ENCODE results near the gene ERBB2.
"Not testable (repeated sequence)": the region's sequence is repeated elsewhere in the genome, so short reads cannot be mapped to it uniquely, and the experiment has no call there.

ERBB2 gene

DNA sequence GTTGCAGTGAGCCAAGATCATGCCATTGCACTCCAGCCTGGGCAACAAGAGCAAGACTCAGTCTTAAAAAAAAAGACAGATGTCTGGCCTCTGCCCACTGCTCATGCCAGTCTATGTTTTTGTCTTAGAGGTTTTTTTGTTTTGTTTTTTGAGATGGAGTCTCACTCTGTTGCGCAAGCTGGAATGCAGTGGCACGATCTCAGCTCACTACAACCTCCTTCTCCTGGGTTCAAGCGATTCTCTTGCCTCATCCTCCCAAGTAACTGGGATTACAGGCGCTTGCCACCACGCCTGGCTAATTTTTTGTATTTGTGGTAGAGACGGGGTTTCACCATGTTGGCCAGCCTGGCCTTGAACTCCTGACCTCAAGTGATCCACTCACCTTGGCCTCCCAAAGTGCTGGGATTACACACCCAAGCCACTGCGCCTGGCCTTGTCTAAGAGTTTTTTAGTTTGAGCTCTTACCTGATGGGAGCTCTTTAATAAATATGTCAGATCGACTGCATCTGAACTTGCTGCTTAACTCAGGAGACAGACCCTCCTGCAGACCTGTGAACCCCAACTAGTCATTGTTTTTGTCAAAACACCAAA, 48.7 kb downstream of the ERBB2 start:
- not testable (repeated sequence) for DNase-seq

DNA sequence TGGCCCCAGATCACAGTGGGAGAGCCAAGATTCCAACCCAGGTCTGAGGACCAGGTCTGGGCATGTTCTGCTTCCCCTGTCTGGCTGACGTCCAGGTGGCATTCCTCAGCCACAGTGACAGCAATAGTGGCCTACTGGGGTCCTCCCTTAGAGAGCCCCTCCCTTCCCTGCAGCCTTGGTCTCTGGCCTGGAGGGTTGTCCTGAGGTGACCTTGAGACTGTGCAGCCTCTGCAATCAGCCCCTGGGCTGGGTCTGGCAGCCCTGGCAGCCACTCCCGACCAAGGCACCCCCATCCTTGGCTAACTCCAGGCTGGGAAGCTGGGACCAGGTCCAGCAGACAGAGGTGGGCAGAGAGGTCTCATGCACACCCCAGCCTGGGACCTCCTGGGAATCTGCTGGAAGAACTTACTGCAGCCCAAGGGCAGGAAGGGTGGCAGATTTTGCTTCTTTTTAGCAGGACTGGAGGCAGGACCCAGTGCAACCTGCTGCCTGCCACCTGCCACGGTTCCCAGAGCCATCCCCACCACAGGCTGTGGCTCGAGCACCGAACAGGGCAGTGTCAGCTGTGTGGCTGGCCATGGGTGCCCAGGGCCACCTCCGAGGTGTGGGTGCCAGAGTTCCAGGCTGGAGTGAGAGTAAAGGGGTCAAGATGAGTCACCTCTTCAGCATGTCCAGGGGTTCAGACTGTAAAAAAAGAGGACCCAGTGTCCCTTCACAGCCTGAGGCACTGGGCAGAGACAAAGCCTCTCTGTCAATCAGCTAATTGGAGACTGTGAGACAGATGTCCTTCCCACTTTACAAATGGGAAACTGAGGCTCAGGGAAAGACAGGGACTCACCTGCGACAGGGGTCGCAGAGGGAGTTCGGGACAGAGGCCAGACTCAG, 50.5 kb downstream of the ERBB2 start:
- peak; percentile 24 for DNase-seq

DNA sequence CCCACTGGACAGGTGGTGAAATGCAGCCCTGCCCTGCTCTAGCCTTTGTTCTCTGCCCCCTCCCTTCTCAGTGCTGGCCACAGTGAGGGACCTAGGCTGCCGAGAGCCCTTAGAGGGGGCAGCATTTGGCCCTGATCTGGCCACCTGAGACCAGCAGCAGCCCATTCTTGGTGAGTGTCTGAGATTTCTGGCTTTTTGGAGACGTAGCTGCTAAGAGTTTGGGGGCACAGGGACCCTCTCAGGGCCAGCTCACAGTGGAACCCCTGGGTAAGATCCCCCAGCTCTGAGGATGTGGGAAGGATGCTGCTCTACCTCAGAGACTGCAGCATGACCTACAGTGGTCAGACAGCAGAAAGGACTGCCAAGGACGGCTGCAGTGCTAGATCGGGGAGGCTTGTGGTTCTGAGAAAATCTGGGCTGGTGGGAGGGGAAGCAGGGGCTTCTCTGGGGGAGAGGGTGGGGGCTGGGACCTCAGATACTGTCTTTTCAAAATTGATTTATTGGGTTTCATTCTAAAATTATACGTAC, 51.2 kb downstream of the ERBB2 start:
- DNase-seq = no peak

DNA sequence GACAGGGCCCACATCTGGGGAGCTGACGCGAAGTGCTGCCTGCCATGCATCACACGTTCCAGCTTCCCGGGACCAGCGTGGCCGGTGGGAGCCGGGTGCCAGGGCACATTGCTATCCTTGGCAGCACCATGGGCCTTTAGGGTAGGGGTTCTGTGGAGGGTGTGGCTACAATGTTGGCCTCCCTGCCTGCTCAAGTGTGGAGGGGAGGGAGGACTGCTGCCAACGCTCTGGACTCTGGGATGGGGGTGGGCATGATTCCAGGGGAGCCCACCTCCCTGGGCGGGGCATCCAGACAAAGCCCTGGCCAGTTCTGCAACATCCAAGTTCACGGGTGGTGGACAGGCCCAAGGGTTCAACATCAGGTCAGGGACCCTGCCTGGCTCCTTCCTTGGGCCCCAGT, 51.8 kb downstream of the ERBB2 start:
- DNase-seq = no peak

DNA sequence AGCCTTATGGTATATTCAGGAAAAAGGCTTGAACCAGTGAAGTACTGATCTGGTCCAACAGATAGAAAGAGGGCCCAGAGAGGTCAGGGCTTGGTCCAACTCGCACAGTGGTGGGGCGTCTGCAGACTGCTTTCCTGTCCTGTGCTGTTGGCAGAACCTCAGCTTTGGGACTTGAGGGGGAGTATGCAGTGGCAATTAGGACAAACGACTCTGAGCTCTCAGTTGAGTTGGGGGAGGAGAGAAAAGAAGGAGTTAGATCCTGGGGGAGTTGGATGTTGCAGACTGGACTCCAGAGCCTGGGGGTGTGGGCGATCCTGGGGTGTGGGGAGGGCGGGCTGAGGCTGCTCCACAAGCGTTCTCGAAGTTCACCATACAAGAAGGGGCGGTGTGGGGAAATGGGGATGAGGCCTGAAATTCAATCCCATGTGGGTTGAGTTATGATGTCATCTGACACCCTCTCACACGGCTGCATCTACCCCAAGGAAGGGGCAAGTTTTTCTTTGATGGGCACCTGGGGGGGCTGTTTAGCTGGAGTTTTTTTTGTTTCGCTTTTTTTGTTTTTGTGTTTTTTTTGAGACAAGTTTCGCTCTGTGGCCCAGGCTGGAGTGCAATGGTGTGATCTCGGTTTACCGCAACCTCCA, 52.5 kb downstream of the ERBB2 start:
- no peak for DNase-seq

DNA sequence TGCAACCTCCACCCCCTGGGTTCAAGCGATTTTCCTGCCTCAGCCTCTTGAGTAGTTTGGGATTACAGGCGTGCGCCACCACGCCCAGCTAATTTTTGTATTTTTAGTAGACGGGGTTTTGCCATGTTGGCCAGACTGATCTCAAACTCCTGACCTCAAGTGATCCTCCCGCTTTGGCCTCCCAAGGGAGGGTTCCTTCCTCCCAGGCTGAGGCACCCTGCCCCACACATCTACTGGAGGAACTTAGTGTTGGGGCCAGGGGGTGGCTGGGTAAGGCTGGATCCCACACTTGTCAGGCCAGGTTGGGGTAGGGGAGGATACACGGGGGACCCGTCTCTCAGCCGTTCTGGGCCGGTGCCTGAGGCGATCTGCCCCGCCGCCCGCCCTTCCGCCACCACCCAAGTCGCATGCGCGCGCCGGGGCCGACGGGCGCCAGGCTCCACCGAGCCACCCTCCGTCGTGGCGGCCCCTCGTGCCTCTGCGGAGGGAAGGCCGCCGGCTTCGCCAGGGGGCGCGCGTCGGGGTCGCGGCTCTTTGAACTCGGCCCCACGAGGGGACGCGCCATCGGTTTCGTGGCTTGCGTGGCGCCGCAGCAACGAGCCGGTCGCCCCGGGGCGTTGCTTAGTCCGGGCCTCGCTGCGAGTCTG, 53.8 kb downstream of the ERBB2 start:
- DNase-seq = peak; percentile 58

DNA sequence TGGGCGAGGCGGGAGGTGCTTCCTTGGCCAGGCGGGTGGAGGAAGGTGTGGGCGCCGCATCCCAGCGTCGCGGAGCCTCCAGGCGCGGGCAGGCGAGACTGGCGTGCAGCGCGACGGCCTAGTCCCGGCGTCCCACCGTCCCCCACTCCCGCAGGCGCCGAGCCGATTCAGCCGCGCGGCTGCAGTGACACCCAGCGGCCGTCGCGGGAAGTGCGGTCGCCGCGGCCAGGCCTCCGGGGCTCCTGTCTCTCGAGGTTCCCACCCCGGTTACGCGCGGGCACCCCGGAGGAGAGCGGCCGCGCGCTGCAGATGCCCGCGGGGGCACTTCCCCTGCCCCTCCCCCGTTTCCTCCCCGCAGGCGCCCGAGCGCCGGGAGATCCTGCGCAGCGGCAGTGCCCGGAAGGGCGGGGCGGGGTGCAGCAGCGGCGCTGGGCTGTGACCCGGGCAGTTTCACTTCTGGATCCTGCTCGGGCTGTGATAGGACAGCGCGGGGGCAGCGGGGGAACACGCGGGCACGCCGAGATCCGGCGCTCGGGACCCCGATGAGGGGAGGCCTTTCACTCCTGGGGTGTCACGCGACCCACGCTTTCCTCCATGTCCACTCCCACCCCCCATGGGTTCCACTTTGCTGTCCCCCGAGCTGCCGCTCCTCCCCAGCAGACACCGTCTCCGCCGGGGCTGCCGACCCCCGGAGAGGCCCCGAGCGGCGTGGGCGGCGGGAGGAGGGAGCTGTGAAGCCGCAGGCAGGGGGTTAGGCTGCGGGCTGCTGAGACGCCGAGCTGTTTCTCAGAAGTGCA, 54.5 kb downstream of the ERBB2 start:
- DNase-seq = peak; percentile 74

DNA sequence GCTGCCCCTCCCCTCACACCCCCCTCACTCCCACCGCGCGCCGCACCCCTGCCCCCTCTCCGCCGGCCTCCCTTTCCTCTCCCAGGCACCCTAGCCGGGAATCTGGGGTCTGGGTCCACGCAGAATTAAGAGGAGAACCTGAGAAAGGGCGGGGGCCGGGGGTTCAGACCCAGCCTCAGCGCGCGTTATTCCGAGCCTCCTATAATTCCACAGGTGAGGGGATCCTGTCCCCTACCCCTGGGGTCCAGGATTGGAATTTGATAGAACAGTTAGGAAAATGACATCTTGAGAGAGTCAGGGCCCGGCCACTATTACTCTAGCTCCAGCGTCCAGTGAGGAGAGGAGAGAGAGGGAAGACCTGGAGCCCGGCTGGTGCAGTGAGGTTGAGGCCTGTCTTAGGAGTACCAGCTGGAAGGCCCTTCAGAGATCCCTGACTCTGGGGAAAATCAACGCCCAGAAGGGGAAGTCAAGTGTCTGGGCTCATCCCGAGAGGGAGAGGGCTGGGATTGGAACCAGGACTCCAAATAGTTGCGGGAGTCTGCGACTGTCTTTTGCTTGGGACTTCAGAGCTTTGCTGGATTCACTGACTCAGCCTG, 55.2 kb downstream of the ERBB2 start:
- DNase-seq = no peak

DNA sequence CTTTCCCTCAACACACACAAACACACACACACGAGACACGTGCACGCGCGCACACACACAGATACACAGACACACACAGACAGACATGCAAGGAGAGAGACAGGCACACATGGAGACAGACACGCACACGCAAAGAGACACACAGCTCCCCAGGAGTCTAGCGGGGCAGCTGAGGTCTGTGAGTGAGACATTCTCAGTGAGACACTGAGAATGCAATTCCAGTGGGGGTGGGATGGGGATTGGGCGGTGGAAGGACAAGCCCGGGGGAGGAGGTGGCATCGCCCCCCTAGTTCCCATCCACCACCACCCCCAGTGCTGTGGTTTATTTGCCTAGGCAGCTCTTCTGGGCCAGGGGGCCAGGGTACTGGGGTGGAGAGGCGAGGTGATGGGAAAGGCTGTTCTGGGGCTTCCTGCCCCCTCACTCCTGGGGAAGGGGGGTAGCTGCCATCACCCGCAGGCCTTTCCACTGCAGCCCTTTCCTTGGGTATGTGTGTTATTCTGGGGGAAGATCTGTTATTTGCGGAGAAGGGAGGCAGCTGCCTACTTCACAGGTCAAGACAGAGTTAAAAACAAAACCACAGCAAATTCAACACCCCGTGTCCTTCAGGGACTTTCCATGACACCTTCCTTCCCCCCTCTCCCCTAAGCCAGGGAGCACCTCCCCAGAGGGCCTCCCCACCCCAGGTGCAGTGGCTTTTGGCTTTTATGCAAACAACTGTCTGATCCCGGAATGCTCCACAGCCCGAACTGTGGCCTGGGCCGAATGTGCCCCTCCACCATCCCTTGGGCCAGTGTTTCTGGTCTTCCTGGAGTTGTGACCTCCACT, 55.9 kb downstream of the ERBB2 start:
- no peak for DNase-seq

DNA sequence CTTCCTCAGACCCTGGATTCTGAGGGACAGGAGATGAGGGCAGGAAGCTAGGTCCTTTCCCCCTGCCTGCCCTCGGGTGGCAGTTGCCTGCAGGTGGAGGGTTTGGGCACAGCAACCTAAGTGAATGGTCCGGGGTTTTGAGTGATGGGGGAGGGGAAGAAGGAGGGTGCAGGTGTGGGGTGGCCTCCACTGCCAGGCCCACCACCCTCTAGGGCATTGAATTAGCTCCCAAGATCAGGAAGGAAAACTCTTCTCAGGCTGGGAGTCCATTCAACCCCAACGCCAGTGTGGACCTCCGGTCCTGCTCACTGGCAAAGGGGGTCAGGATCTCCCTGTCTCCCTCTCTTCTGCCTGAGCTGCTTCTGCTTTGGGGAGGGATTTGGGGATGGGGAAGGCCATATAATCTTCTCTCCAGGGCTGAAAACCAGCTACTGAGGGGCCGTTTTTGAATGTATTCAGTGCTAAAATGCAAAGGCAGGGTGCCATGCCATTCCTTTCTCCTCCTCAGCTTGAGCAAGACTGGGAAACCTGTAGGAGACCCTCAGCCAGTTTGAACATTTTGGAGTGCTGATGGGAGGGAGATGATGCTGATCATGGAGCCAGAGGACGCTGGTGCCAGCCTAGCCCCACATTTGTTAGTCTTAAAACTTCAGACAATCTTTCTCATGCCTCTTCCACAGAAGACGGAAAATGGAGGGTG, 56.7 kb downstream of the ERBB2 start:
- no peak for DNase-seq

DNA sequence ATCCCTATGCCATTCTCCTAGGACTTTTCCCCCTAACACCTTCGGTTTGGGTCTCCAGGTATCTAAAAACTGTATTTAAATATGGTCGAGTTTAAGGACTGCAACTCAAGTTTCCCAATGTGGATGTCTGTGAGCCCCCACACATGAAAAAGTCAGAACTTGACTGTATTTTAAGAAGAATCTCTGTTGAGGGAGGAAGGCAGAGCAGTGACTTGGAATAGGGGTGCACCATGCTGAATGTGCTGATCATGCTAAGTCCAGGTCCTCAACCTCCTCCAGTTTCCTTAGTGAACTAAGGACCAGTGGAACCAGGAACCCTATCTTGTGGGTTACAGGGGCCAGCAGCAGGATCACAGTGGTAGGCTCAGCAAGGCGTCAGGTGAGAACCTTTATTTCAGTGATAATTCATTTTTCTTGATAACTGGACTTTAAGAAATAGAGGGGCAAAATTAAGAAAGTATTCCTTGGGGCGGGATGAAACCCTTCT, 57.4 kb downstream of the ERBB2 start:
- no peak for DNase-seq

DNA sequence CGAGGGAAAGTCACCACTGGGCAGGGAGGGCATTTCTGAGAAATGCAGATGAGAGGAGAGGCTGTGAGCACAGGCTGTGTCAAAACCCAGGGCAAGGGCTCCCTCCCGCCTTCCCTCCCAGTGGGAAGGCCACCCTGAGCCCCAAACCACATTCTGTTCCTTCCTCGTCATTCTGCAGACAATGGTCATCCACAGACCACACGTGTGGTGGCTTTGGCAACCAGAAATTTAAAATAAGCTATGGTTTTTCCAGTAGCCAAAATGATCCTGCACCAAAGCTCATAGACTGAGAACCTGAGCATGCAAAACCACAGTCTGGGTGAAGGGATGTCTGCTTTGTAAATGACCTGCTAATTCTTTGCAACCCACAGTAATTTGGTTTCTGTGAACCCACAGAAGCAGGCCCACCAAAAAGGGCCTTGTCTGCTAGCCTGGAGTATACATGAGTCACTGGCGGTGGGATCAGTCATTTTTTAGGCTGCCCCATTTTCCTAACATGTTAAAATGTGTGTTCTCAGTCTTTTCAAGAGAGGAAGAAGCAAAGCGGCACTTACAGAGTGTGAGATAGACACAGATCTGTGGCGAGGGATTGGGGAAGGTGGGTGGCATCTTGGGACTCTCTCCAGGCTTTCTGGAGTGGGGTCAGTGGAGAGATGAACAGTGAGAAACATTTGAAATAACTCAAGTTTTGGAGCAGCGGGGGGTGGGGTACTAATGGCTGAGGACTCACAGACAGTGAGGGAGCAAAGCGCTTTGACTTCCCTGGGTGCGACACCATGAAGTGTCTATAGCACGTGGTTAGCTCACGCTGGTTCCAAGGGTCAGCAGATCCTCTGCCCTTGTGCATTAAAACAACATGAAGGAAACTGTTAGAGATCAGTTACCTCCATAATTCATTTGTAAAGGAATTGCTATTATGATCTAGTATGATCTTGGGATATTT, 58.3 kb downstream of the ERBB2 start:
- no peak for DNase-seq

DNA sequence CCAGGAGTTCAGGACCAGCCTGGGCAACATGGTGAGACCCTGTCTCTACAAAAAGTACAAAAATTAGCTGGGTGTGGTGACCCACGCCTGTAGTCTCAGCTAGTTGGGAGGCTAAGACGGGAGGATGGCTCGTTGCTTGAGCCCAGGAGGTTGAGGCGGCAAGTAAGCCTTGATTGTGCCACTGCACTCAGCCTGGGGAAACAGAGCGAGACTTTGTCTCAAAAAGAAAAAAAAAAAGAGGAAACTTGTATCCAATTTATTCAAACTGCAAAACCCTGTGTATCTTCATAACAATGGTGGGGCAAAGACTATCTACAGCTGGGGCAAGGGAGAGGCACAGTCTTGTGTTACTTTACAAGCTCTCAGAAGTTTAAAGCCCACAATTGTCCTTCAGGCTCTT, 59.3 kb downstream of the ERBB2 start:
- no peak for DNase-seq

DNA sequence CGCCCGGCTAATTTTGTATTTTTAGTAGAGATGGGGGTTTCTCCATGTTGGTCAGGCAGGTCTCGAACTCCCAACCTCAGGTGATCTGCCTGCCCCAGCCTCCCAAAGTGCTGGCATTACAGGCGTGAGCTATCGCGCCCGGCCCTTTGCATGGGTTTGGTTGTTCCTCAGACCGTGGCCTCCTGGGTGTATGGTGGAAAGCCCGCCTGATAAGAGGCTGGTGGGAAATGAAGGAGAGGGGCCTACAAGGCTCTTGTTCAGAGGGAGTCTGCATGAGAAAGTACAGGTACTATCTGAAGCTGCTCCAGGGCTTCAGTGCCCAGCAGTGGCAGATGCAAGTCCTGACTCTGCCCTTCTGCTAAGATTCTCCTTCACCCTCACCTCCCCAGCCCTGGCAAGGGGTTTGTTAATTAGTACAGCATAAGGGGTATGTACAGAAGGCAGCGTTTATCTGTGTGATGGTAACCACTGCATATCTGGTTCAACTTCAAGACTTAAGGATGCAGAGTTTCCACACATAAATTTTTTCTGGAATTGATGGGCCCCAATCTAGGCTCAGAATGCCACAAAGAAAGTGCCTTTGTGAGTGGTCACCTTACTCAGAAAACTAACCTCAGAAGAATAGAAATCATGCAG, 62.1 kb downstream of the ERBB2 start:
- no peak for DNase-seq

DNA sequence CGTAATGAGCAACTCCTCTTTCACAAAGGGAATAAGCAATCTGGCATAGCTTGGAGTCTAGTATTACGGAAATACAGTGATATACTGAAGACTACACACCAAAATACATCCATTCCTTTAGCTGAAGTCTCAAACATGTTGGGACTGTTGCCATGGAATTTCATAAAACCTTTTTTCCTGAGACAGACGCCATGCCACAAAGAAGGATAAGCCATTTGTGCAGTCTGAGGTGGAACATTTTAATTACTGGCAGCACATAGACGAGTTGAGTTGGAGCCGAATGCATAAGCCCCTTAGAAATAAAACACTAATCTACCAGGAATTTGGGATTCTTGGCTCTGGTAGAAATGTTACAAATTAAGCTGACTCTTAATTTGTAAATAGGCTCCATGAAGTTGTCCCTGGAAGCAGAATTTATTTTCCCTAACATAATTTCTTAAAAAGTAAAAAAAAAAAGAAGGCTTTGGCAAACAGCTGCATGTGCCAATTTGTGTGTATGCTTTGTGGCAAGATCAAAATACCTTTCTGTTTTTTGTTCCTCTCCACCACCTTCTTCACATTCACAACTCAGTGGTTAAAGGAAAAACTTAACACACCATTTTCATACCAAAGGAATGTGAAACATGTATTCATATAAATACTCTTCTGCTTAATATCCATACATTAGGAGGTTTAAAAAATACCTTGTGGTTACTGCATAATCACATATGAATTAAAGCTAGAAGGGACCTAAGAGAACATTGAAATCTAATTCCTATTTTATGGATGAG, 63.4 kb downstream of the ERBB2 start:
- DNase-seq = no peak

DNA sequence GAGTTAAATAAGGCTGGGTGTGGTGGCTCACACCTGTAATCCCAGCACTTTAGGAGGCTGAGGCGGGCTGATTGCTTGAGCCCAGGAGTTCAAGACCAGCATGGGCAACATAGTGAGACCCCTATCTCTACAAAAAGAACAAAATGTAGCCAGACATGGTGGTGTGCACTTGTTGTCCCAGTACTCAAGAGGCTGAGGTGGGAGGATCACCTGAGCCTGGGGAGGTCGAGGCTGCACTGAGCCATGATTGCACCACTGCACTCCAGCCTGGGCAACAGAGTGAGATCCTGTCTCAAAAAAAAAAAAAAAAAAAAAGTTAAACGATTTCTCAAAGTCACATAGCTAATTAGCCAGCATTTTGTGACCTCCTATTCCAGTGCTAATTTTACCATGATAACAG, 64.3 kb downstream of the ERBB2 start:
- not testable (repeated sequence) for DNase-seq

DNA sequence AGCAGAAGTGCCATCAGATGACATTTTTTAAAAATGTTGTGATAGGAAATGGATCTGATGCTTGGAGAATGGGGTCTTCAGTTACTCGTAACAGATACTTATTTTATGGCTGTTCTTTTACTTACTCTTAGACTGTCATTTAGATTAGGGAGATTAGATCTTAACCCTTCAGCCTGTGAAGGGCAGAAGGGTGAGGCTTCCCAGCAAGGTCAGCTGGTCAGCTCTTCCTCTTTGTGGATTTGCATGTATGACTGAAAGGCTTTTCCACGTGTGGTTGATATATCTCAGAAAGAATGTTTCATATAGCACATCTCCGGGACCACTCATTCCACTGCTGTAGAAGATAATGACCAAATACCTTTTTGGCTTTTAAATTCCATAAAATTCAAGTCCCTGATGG, 65.3 kb downstream of the ERBB2 start:
- no peak for DNase-seq

DNA sequence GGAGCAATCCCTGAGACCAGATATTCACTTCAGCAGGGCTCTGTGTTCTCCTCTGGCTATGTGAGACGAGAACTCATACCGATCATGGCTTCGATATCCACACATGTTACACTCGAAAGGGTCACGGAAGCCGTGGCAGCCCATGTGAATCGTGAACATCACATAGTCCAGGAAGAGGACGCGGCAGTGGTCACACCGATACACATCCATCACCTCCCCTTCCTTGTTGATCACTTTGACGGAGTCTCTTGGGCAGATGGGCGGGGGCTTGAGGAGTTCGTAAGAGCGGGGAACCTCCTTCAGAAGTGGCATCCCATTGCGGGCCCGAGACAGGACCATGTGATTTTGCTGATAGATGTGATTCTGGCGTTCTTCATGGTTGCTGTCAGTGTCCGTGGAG, 65.9 kb downstream of the ERBB2 start:
- no peak for DNase-seq

Measured in NCI-H1105 treated with DMSO at 0.1 percent for 48 hours (cell line).